GM23338 (cell line): ENCODE measurements around the gene PKD1. TPM values are rescaled to one million over a fixed set of nuclear protein-coding genes. Genes with fewer than 3 reads are reported as not detected.

Experiments used
- ATAC-seq: fragments of 200-7000 bp; cut with Tn5 transposase; 3 replicates; pipeline ENCODE4 v1.9.1; 2020
- DNase-seq: peaks from one replicate; pipeline ENCODE4 v3.0.0-alpha.2; 2015; ENCODE audit warnings: low spot score
- H2AFZ ChIP-seq: fragments of 200-600 bp; sonication (generic); 2 replicates; pipeline ENCODE4 v1.8.0; 2016; ENCODE audit warnings: antibody characterized with exemption, mild to moderate bottlenecking, moderate library complexity
- H3F3A ChIP-seq: fragments of 200-600 bp; sonication (generic); replicated peaks from 2 replicates; pipeline ENCODE4 v1.8.0; 2017; ENCODE audit warnings: antibody characterized with exemption, mixed run types, low read depth
- H3K27ac ChIP-seq: fragments of 200-600 bp; sonication (generic); 2 replicates; pipeline ENCODE4 v1.6.1; 2016; ENCODE audit warnings: low read depth
- H3K27me3 ChIP-seq: fragments of 200-600 bp; sonication (generic); 2 replicates; pipeline ENCODE4 v1.8.0; 2016; ENCODE audit warnings: mild to moderate bottlenecking, mixed run types, moderate library complexity; ENCODE audit not compliant: insufficient read depth
- H3K36me3 ChIP-seq: fragments of 200-600 bp; sonication (generic); 2 replicates; pipeline ENCODE4 v1.8.0; 2016; ENCODE audit warnings: mild to moderate bottlenecking; ENCODE audit not compliant: insufficient read depth
- H3K4me1 ChIP-seq: fragments of 200-600 bp; sonication (generic); 2 replicates; pipeline ENCODE4 v1.8.0; 2016; ENCODE audit warnings: mild to moderate bottlenecking, moderate library complexity; ENCODE audit not compliant: insufficient read depth
- H3K4me2 ChIP-seq: fragments of 200-600 bp; sonication (generic); 2 replicates; pipeline ENCODE4 v1.7.1; 2017; ENCODE audit warnings: mixed run types
- H3K4me3 ChIP-seq: fragments of 200-600 bp; sonication (generic); 2 replicates; pipeline ENCODE4 v1.6.1; 2016; ENCODE audit warnings: mixed run types
- H3K79me2 ChIP-seq: fragments of 200-600 bp; sonication (generic); replicated peaks from 2 replicates; pipeline ENCODE4 v1.8.0; 2017; ENCODE audit warnings: mild to moderate bottlenecking; ENCODE audit not compliant: insufficient read depth
- H3K9me2 ChIP-seq: fragments of 200-600 bp; sonication (generic); 2 replicates; pipeline ENCODE4 v1.8.0; 2017; ENCODE audit not compliant: insufficient read depth
- H4K20me1 ChIP-seq: fragments of 200-600 bp; sonication (generic); replicated peaks from 2 replicates; pipeline ENCODE4 v1.8.0; 2017; ENCODE audit warnings: mild to moderate bottlenecking; ENCODE audit not compliant: insufficient read depth
- H3K27ac Mint-ChIP-seq: 2 replicates; pipeline ENCODE4 v1.8.0; 2020; ENCODE audit warnings: inconsistent platforms, mild to moderate bottlenecking, moderate library complexity, mixed read lengths
- H3K27me3 Mint-ChIP-seq: 3 replicates; pipeline ENCODE4 v1.8.0; 2022; ENCODE audit warnings: low read depth, mild to moderate bottlenecking, moderate library complexity, mixed read lengths, inconsistent platforms; ENCODE audit not compliant: insufficient read depth, poor library complexity
- H3K36me3 Mint-ChIP-seq: 3 replicates; pipeline ENCODE4 v1.8.0; 2021; ENCODE audit warnings: low read depth, mild to moderate bottlenecking, inconsistent platforms, moderate library complexity, mixed read lengths
- H3K4me1 Mint-ChIP-seq: 3 replicates; pipeline ENCODE4 v1.8.0; 2020; ENCODE audit warnings: mild to moderate bottlenecking, inconsistent platforms, mixed read lengths
- H3K4me3 Mint-ChIP-seq: 3 replicates; pipeline ENCODE4 v1.8.0; 2021; ENCODE audit warnings: moderate library complexity, mild to moderate bottlenecking, inconsistent platforms, mixed read lengths
- H3K9me3 Mint-ChIP-seq: 3 replicates; pipeline ENCODE4 v1.8.0; 2020; ENCODE audit warnings: moderate library complexity, mild to moderate bottlenecking, inconsistent platforms, mixed read lengths
- CREB1 ChIP-seq: fragments of 250-450 bp; sonication (Bioruptor Pico); IDR thresholded peaks from 2 replicates; pipeline ENCODE4 v1.5.0; 2020; ENCODE audit warnings: low read depth, mild to moderate bottlenecking, moderate library complexity
- CTCF ChIP-seq, 2 experiments: fragments of 200-600 bp in 1 of 2; sonication (generic) in 1 of 2; conservative IDR thresholded peaks; 2 replicates each; pipeline versions ENCODE4 v1.5.1 to v1.6.1; 2016 to 2017; ENCODE audit warnings: antibody characterized with exemption in 2 of 2, low read depth in 2 of 2, mild to moderate bottlenecking in 2 of 2, moderate library complexity in 1 of 2
- ETS1 ChIP-seq: IDR thresholded peaks from 2 replicates; pipeline ENCODE4 v1.6.1; 2016; ENCODE audit warnings: antibody characterized with exemption
- EZH2 ChIP-seq: fragments of 200-600 bp; sonication (generic); IDR thresholded peaks from one replicate; pipeline ENCODE4 v1.8.0; 2017; ENCODE audit warnings: antibody characterized with exemption, mild to moderate bottlenecking, low read depth; ENCODE audit not compliant: unreplicated experiment
- EZH2phosphoT487 ChIP-seq: fragments of 200-600 bp; sonication (generic); IDR thresholded peaks from one replicate; pipeline ENCODE4 v1.8.1; 2018; ENCODE audit warnings: antibody characterized with exemption; ENCODE audit not compliant: unreplicated experiment
- JUNB ChIP-seq: IDR thresholded peaks from one replicate; pipeline ENCODE4 v1.6.1; 2016; ENCODE audit warnings: antibody characterized with exemption; ENCODE audit not compliant: unreplicated experiment
- NANOG ChIP-seq: IDR thresholded peaks from 2 replicates; pipeline ENCODE4 v1.6.1; 2016; ENCODE audit warnings: antibody characterized with exemption, borderline replicate concordance
- POLR2AphosphoS5 ChIP-seq: IDR thresholded peaks from 2 replicates; pipeline ENCODE4 v1.6.1; 2016; ENCODE audit warnings: antibody characterized with exemption, low read depth
- REST ChIP-seq: IDR thresholded peaks from one replicate; pipeline ENCODE4 v1.6.1; 2018; ENCODE audit warnings: antibody characterized with exemption; ENCODE audit not compliant: unreplicated experiment
- STAT1 ChIP-seq: IDR thresholded peaks from one replicate; pipeline ENCODE4 v1.6.1; 2016; ENCODE audit warnings: antibody characterized with exemption; ENCODE audit not compliant: unreplicated experiment
- ZNF114 ChIP-seq: fragments of 250-450 bp; sonication (Bioruptor Pico); IDR thresholded peaks from 2 replicates; pipeline ENCODE4 v1.5.0; 2020; ENCODE audit warnings: mild to moderate bottlenecking, moderate library complexity
- ZNF331 ChIP-seq: fragments of 250-450 bp; sonication (Bioruptor Pico); IDR thresholded peaks from 2 replicates; pipeline ENCODE4 v1.5.0; 2020; ENCODE audit warnings: low read depth, mild to moderate bottlenecking, moderate library complexity
- ZNF462 ChIP-seq: fragments of 250-450 bp; sonication (Bioruptor Pico); IDR thresholded peaks from 2 replicates; pipeline ENCODE4 v1.5.0; 2020; ENCODE audit warnings: mild to moderate bottlenecking, moderate library complexity
- polyA plus RNA-seq: library from polyadenylated mRNA; unstranded; fragments of >200 nt; fragmentation: Nextera tagmentation; extraction: Ambion mirVana; gene quantifications from 2 replicates; pipeline ENCODE4 v1.2.1, GENCODE V29; 2016
- total RNA-seq: library from RNA; depleted of rRNA; stranded (reverse); fragments of >200 nt; shearing (Covaris generic); gene quantifications from 2 replicates; pipeline ENCODE4 v1.2.3, GENCODE V29; 2014

Gene PKD1
- total and polyA plus RNA-seq, 2 experiments from 2014 or later = 21.1 to 107 TPM

GRCh38 chr16:2061023-2061422 lies 74.7 kb downstream of the PKD1 start:
- Mint-ChIP-seq H3K36me3 (peaks cover 14% of the 10 kb centered on the region), H3K4me1 (no peaks in the 10 kb centered on the region), H3K4me3 (no peak overlapping the region), H3K9me3 (no peaks in the 10 kb centered on the region), H3K27ac (no peak overlapping the region), H3K27me3 (peaks cover 12% of the 10 kb centered on the region)
- H2AFZ ChIP-seq = no peak overlapping the region
- H3K36me3 ChIP-seq = 0 out of 2 replicates have a peak, but pooled peaks cover under 1% of the 10 kb centered on the region
- ATAC-seq (no peak), DNase-seq (no peak)
- no peaks in the 10 kb centered on the region for H3K4me1 ChIP-seq
- H3K4me3 ChIP-seq = no peak overlapping the region
- H3K9me2 ChIP-seq = no peaks in the 10 kb centered on the region
- H3K27me3 ChIP-seq = no peaks in the 10 kb centered on the region
- no peaks in the 10 kb centered on the region; the same call in 1 of the 2 replicates for H4K20me1 ChIP-seq
- H3K27ac ChIP-seq = no peak overlapping the region
- H3F3A ChIP-seq = no peaks in the 10 kb centered on the region
- TF ChIP-seq ZNF462 (CRISPR knock-in tag) = no peak
- TF ChIP-seq ZNF114 (CRISPR knock-in tag) = no peak
- TF ChIP-seq STAT1 = no peak
- no peak for TF ChIP-seq NANOG
- TF ChIP-seq EZH2 = no peak
- no peak for TF ChIP-seq JUNB
- no peak for TF ChIP-seq ETS1
- TF ChIP-seq POLR2AphosphoS5 = no peak
- no peak for TF ChIP-seq REST
- no peak for TF ChIP-seq CTCF (conservative IDR thresholded peaks at IDR 0.05; ENCODE audit: low read depth in 2 of 2)
- TF ChIP-seq CREB1 (CRISPR knock-in tag) = no peak
- TF ChIP-seq EZH2phosphoT487 = no peak
- no peak for TF ChIP-seq ZNF331 (CRISPR knock-in tag)
- no peaks in the 10 kb centered on the region for H3K79me2 ChIP-seq
- no peak overlapping the region for H3K4me2 ChIP-seq
